OCI-LY1 (cell line): Measurements from ENCODE around the gene MLXIP.

ENCODE experiments used
- H2AFZ ChIP-seq: fragments of 200-600 bp; sonication (generic), shearing (Covaris generic); 2 replicates; pipeline ENCODE4 v1.6.0; 2014; ENCODE audit warnings: antibody characterized with exemption, mild to moderate bottlenecking, low read length
- H3F3A ChIP-seq: fragments of 200-600 bp; sonication (generic), shearing (Covaris generic); 2 replicates; pipeline ENCODE4 v1.6.0; 2014; ENCODE audit warnings: mild to moderate bottlenecking, antibody characterized with exemption, low read length, moderate library complexity; ENCODE audit not compliant: insufficient read depth
- H3K27ac ChIP-seq: fragments of 200-600 bp; sonication (generic); 2 replicates; pipeline ENCODE4 v1.5.1; 2014; ENCODE audit warnings: low read length, mixed run types, mild to moderate bottlenecking, low read depth; ENCODE audit not compliant: poor library complexity, severe bottlenecking
- H3K27me3 ChIP-seq: fragments of 200-600 bp; sonication (generic); 2 replicates; pipeline ENCODE4 v1.6.0; 2014; ENCODE audit warnings: antibody characterized with exemption, mild to moderate bottlenecking, low read length, moderate library complexity; ENCODE audit not compliant: insufficient read depth
- H3K36me3 ChIP-seq: fragments of 200-600 bp; sonication (generic); 2 replicates; pipeline ENCODE4 v1.6.1; 2014; ENCODE audit warnings: mild to moderate bottlenecking, antibody characterized with exemption, low read length, moderate library complexity, mixed read lengths; ENCODE audit not compliant: insufficient read depth
- H3K4me1 ChIP-seq: fragments of 200-600 bp; sonication (generic); 2 replicates; pipeline ENCODE4 v1.5.1; 2014; ENCODE audit warnings: mild to moderate bottlenecking, low read length, moderate library complexity; ENCODE audit not compliant: insufficient read depth, severe bottlenecking
- H3K4me2 ChIP-seq: fragments of 200-600 bp; sonication (generic), shearing (Covaris generic); 2 replicates; pipeline ENCODE4 v1.6.1; 2014; ENCODE audit warnings: low read length
- H3K4me3 ChIP-seq: fragments of 200-600 bp; sonication (generic); 2 replicates; pipeline ENCODE4 v1.5.1; 2014; ENCODE audit warnings: low read length, low read depth, mild to moderate bottlenecking, mixed read lengths; ENCODE audit not compliant: poor library complexity, severe bottlenecking
- H3K79me2 ChIP-seq: fragments of 200-600 bp; shearing (Covaris generic); 2 replicates; pipeline ENCODE4 v1.6.1; 2016; ENCODE audit warnings: mixed run types, low read length, mixed read lengths; ENCODE audit not compliant: insufficient read depth
- H3K9ac ChIP-seq: fragments of 200-600 bp; sonication (generic), shearing (Covaris generic); 2 replicates; pipeline ENCODE4 v1.6.1; 2014; ENCODE audit warnings: mild to moderate bottlenecking, low read length, mixed read lengths
- H3K9me2 ChIP-seq: fragments of 200-600 bp; sonication (generic), shearing (Covaris generic); 2 replicates; pipeline ENCODE4 v1.6.1; 2014; ENCODE audit warnings: low read depth, mild to moderate bottlenecking, low read length, mixed read lengths
- H3K9me3 ChIP-seq: fragments of 200-600 bp; shearing (Covaris generic); 2 replicates; pipeline ENCODE4 v1.6.1; 2014; ENCODE audit warnings: low read length, mixed read lengths
- H4K20me1 ChIP-seq: fragments of 200-600 bp; sonication (generic), shearing (Covaris generic); 2 replicates; pipeline ENCODE4 v1.6.0; 2016; ENCODE audit warnings: mild to moderate bottlenecking, low read length; ENCODE audit not compliant: insufficient read depth
- CTCF ChIP-seq: fragments of 200-600 bp; sonication (generic), shearing (Covaris generic); IDR thresholded peaks from 2 replicates; pipeline ENCODE4 v1.5.1; 2017; ENCODE audit warnings: mild to moderate bottlenecking, antibody characterized with exemption, low read length, moderate library complexity, mixed read lengths
- EZH2 ChIP-seq: fragments of 200-600 bp; sonication (generic), shearing (Covaris generic); IDR thresholded peaks from 2 replicates; pipeline ENCODE4 v1.8.0; 2017; ENCODE audit warnings: borderline replicate concordance, mixed run types, mild to moderate bottlenecking, antibody characterized with exemption, low read length, moderate library complexity, mixed read lengths

Gene MLXIP

GRCh38 chr12:122126713-122127597 is 48.4 kb downstream of the MLXIP start:
- peaks cover 27% of the 10 kb centered on the region for H3K4me1 ChIP-seq
- H3K9ac ChIP-seq, result no peak overlapping the region
- TF ChIP-seq EZH2 (no peak), CTCF (peak; percentile 51; the same call in 1 of the 2 replicates)

GRCh38 chr12:122127839-122128238 is 49.3 kb downstream of the MLXIP start:
- Histone ChIP-seq H3K9me3 (no peaks in the 10 kb centered on the region), H2AFZ (no peak overlapping the region), H3K79me2 (no peaks in the 10 kb centered on the region), H3K36me3 (peaks cover 19% of the 10 kb centered on the region; the same call in 1 of the 2 replicates), H3F3A (no peaks in the 10 kb centered on the region), H3K27ac (no peak overlapping the region), H3K4me2 (no peak overlapping the region), H3K27me3 (no peaks in the 10 kb centered on the region), H3K9me2 (no peaks in the 10 kb centered on the region), H3K9ac (no peak overlapping the region), H3K4me1 (peaks cover 26% of the 10 kb centered on the region), H4K20me1 (no peaks in the 10 kb centered on the region), H3K4me3 (no peak overlapping the region)
- TF ChIP-seq CTCF (no peak), EZH2 (no peak)

More at GRCh38 chr12:122126713-122127597, 48.4 kb downstream of the MLXIP start:
- no peaks in the 10 kb centered on the region for H3K27me3 ChIP-seq
- H3K9me2 ChIP-seq, result no peaks in the 10 kb centered on the region
- no peaks in the 10 kb centered on the region for H3K79me2 ChIP-seq
- no peak overlapping the region for H3K4me3 ChIP-seq
- H3F3A ChIP-seq, result no peaks in the 10 kb centered on the region
- no peak overlapping the region for H2AFZ ChIP-seq
- H3K4me2 ChIP-seq, result no peak overlapping the region
- no peaks in the 10 kb centered on the region for H4K20me1 ChIP-seq
- H3K9me3 ChIP-seq, result no peaks in the 10 kb centered on the region
- H3K36me3 ChIP-seq, result peaks cover 15% of the 10 kb centered on the region; the same call in 1 of the 2 replicates
- no peak overlapping the region for H3K27ac ChIP-seq

GRCh38 chr12:122128481-122128880 is 49.9 kb downstream of the MLXIP start:
- no peaks in the 10 kb centered on the region for H3F3A ChIP-seq
- no peaks in the 10 kb centered on the region for H3K27me3 ChIP-seq
- H3K4me1 ChIP-seq, result peaks cover 20% of the 10 kb centered on the region
- no peak overlapping the region for H3K4me2 ChIP-seq
- H2AFZ ChIP-seq, result no peak overlapping the region
- no peaks in the 10 kb centered on the region for H3K9me2 ChIP-seq
- H3K27ac ChIP-seq, result no peak overlapping the region
- H3K79me2 ChIP-seq, result no peaks in the 10 kb centered on the region
- H4K20me1 ChIP-seq, result no peaks in the 10 kb centered on the region
- no peak for TF ChIP-seq CTCF
- TF ChIP-seq EZH2, result no peak
- no peak overlapping the region for H3K4me3 ChIP-seq
- peaks cover 20% of the 10 kb centered on the region; the same call in 1 of the 2 replicates for H3K36me3 ChIP-seq
- no peak overlapping the region for H3K9ac ChIP-seq
- H3K9me3 ChIP-seq, result no peaks in the 10 kb centered on the region
